Thyroid gland (tissue), 4 donors: ENCODE results near the gene ZNF514.

Source experiments
- CTCF ChIP-seq, 6 experiments: fragments of 200-600 bp in 3 of 6; fragments of 450-650 bp in 3 of 6; sonication (generic) in 3 of 6; IDR thresholded peaks; one replicate each; pipeline ENCODE4 v1.5.1; 2016 to 2019; ENCODE audit warnings: antibody characterized with exemption in 6 of 6, mild to moderate bottlenecking in 2 of 6, inconsistent platforms in 1 of 6, moderate library complexity in 1 of 6
- POLR2A ChIP-seq, 2 donors: fragments of 450-650 bp; IDR thresholded peaks; one replicate each; pipeline ENCODE4 v1.6.1; 2017; ENCODE audit warnings: antibody characterized with exemption in 2 of 2, mild to moderate bottlenecking in 2 of 2, moderate library complexity in 1 of 2

GRCh38 chr2:95158891-95159619 is 593 bp downstream of the ZNF514 start:
- TF ChIP-seq CTCF (IDR thresholded peaks at IDR 0.05), result no peak
- TF ChIP-seq POLR2A (IDR thresholded peaks at IDR 0.05), result peak in 1 of 2 donors; percentile 6
